PC-3 (cell line): ENCODE data around the gene WDR59. TPM values are rescaled to one million over a fixed set of nuclear protein-coding genes. Genes with fewer than 3 reads are reported as not detected.
"Not testable (repeated sequence)": the region's sequence is repeated elsewhere in the genome, so short reads cannot be mapped to it uniquely, and the experiment has no call there.

Experiments
- ATAC-seq: fragments of 200-7000 bp; cut with Tn5 transposase; 2 replicates; pipeline ENCODE4 v1.9.1; 2020; ENCODE audit warnings: mild to moderate bottlenecking, moderate library complexity
- BruUV-seq: library from RNA; stranded (reverse); fragments of 400-500 nt; replicated peaks from 2 replicates; lab custom pipeline; 2021; lab: Mats Ljungman, UMichigan
- CTCF ChIA-PET: fragments of 300-600 bp; sonication (Branson Sonifier 250); formaldehyde crosslinking; loops from one replicate; lab custom pipeline; 2022; ENCODE audit warnings: antibody characterized with exemption; lab: Charles Lee
- POLR2A ChIA-PET: fragments of 300-600 bp; sonication (Branson Sonifier 250); formaldehyde crosslinking; loops from one replicate; lab custom pipeline; 2022; ENCODE audit warnings: antibody characterized with exemption; ENCODE audit not compliant: unreplicated experiment; lab: Charles Lee
- DNase-seq: peaks from one replicate; pipeline ENCODE4 v3.0.0-alpha.2; 2015
- H2AFZ ChIP-seq: fragments of 300-600 bp; sonication (generic); 2 replicates; pipeline ENCODE4 v1.6.0; 2016; ENCODE audit warnings: antibody characterized with exemption, low read length
- H3F3A ChIP-seq: fragments of 300-600 bp; sonication (generic); one replicate; pipeline ENCODE4 v1.6.0; 2017; ENCODE audit warnings: antibody characterized with exemption, low read length, control low read depth, mild to moderate bottlenecking; ENCODE audit not compliant: unreplicated experiment
- H3K27ac ChIP-seq: fragments of 300-600 bp; sonication (generic); 2 replicates; pipeline ENCODE4 v1.5.1; 2016; ENCODE audit warnings: mild to moderate bottlenecking, low read length
- H3K27me3 ChIP-seq: fragments of 300-600 bp; sonication (generic); 2 replicates; pipeline ENCODE4 v1.6.1; 2016; ENCODE audit warnings: low read length, mixed read lengths
- H3K36me3 ChIP-seq: fragments of 300-600 bp; sonication (generic); 2 replicates; pipeline ENCODE4 v1.6.1; 2016; ENCODE audit warnings: low read depth, mixed run types, low read length, mixed read lengths
- H3K4me1 ChIP-seq: fragments of 300-600 bp; sonication (generic); 2 replicates; pipeline ENCODE4 v1.5.1; 2016; ENCODE audit warnings: low read length; ENCODE audit not compliant: insufficient read depth
- H3K4me2 ChIP-seq: fragments of 300-600 bp; sonication (generic); 2 replicates; pipeline ENCODE4 v1.6.0; 2016; ENCODE audit warnings: low read length
- H3K4me3 ChIP-seq: fragments of 300-600 bp; sonication (generic); 2 replicates; pipeline ENCODE4 v1.5.1; 2016; ENCODE audit warnings: mild to moderate bottlenecking, low read length, mixed read lengths
- H3K79me2 ChIP-seq: fragments of 300-600 bp; sonication (generic); 2 replicates; pipeline ENCODE4 v1.6.1; 2017; ENCODE audit warnings: low read length, mixed read lengths
- H3K9ac ChIP-seq: fragments of 300-600 bp; sonication (generic); 2 replicates; pipeline ENCODE4 v1.6.0; 2016; ENCODE audit warnings: mild to moderate bottlenecking, low read length
- H3K9me2 ChIP-seq: fragments of 300-600 bp; sonication (generic); replicated peaks from 2 replicates; pipeline ENCODE4 v1.6.1; 2016; ENCODE audit warnings: mixed run types, low read length, mixed read lengths
- H3K9me3 ChIP-seq: fragments of 300-600 bp; sonication (generic); 2 replicates; pipeline ENCODE4 v1.6.1; 2016; ENCODE audit warnings: low read length, mixed read lengths
- H4K20me1 ChIP-seq: fragments of 300-600 bp; sonication (generic); 2 replicates; pipeline ENCODE4 v1.6.1; 2016; ENCODE audit warnings: low read length, mixed read lengths
- CTCF ChIP-seq: fragments of 300-600 bp; sonication (generic); conservative IDR thresholded peaks from 2 replicates; pipeline ENCODE4 v1.5.1; 2017; ENCODE audit warnings: antibody characterized with exemption, low read depth, mild to moderate bottlenecking, low read length
- EZH2 ChIP-seq: fragments of 300-600 bp; sonication (generic); IDR thresholded peaks from one replicate; pipeline ENCODE4 v1.6.1; 2017; ENCODE audit warnings: antibody characterized with exemption, mild to moderate bottlenecking, low read length; ENCODE audit not compliant: unreplicated experiment
- EZH2phosphoT487 ChIP-seq: fragments of 300-600 bp; sonication (generic); IDR thresholded peaks from 2 replicates; pipeline ENCODE4 v1.6.1; 2018; ENCODE audit warnings: mild to moderate bottlenecking, antibody characterized with exemption, low read length, borderline replicate concordance
- intact Hi-C: fragments of 100-400 bp; cut with micrococcal nuclease; formaldehyde crosslinking; loops from 2 replicates; pipeline ENCODE4 v1.9.0; 2023
- total RNA-seq: library from RNA; depleted of rRNA; stranded (reverse); fragments of >200 nt; gene quantifications from 2 replicates; pipeline ENCODE4 v1.2.3, GENCODE V29; 2014

WDR59 gene
- total RNA-seq, 1 experiment from 2014 or later = 11.8 TPM

- H4K20me1 ChIP-seq = no peaks in the 10 kb centered on the region
- H2AFZ ChIP-seq = no peak overlapping the region
- H3K9ac ChIP-seq = no peak overlapping the region
- ATAC-seq (no peak), DNase-seq (no peak)
- H3K9me3 ChIP-seq = no peaks in the 10 kb centered on the region
- TF ChIP-seq CTCF (no peak), EZH2phosphoT487 (no peak), EZH2 (no peak)
- H3K36me3 ChIP-seq = no peaks in the 10 kb centered on the region
- ChIA-PET CTCF (no interaction called here), POLR2A (no interaction called here)
- intact Hi-C loops = no loop called here
- no peaks in the 10 kb centered on the region for H3K79me2 ChIP-seq
- no peaks in the 10 kb centered on the region for H3K9me2 ChIP-seq
- no peak overlapping the region for H3K4me3 ChIP-seq
- no TSS peak for BruUV-seq
- H3F3A ChIP-seq = no peaks in the 10 kb centered on the region
- no peak overlapping the region for H3K4me2 ChIP-seq
- H3K27ac ChIP-seq = no peak overlapping the region
- H3K4me1 ChIP-seq = peaks cover 5% of the 10 kb centered on the region; the same call in 1 of the 2 replicates
- no peaks in the 10 kb centered on the region for H3K27me3 ChIP-seq
Measured at GRCh38 chr16:74846714-74847113, 138.2 kb downstream of the WDR59 start.

GRCh38 chr16:74844041-74844980 is 140.6 kb downstream of the WDR59 start:
- intact Hi-C loops = no loop called here
- no peaks in the 10 kb centered on the region for H3K9me3 ChIP-seq
- no peak overlapping the region for H2AFZ ChIP-seq
- no peaks in the 10 kb centered on the region for H4K20me1 ChIP-seq
- peaks cover 5% of the 10 kb centered on the region; the same call in 1 of the 2 replicates for H3K4me1 ChIP-seq
- DNase-seq = peak; percentile 14
- no peak overlapping the region for H3K27ac ChIP-seq
- ChIA-PET CTCF (interaction anchor here (0.6 kb wide), 1 partner anchor 26 kb away, joined by 3 read pairs; no protein-coding TSS in a partner anchor), POLR2A (no interaction called here)
- BruUV-seq = no TSS peak
- no peak for TF ChIP-seq EZH2
- no peak for TF ChIP-seq CTCF
- TF ChIP-seq EZH2phosphoT487 = no peak
- H3K4me2 ChIP-seq = no peak overlapping the region
- no peak overlapping the region for H3K9ac ChIP-seq
- no peaks in the 10 kb centered on the region for H3K79me2 ChIP-seq
- no peaks in the 10 kb centered on the region for H3K9me2 ChIP-seq
- no peaks in the 10 kb centered on the region for H3K36me3 ChIP-seq
- peak; percentile 35; the same call in 1 of the 2 replicates for ATAC-seq
- H3K4me3 ChIP-seq = no peak overlapping the region
- no peaks in the 10 kb centered on the region for H3F3A ChIP-seq
- no peaks in the 10 kb centered on the region for H3K27me3 ChIP-seq

GRCh38 chr16:74843381-74844035 is 141.4 kb downstream of the WDR59 start:
- POLR2A ChIA-PET, H3K27ac ChIP-seq, H3K4me1 ChIP-seq, H3K36me3 ChIP-seq, H3K9me2 ChIP-seq, H3K4me3 ChIP-seq, H3K9ac ChIP-seq, intact Hi-C loops, H2AFZ ChIP-seq, BruUV-seq, H3K4me2 ChIP-seq, H3K27me3 ChIP-seq, H4K20me1 ChIP-seq, ATAC-seq, H3F3A ChIP-seq, H3K79me2 ChIP-seq, H3K9me3 ChIP-seq: not testable (repeated sequence)
- CTCF ChIA-PET = interaction anchor here (0.6 kb wide), 1 partner anchor 26 kb away, joined by 3 read pairs; no protein-coding TSS in a partner anchor
- DNase-seq = peak; percentile 35
